HCT116 (cell line): ENCODE measurements around the gene PROK2. TPM values are rescaled to one million over a fixed set of nuclear protein-coding genes. Genes with fewer than 3 reads are reported as not detected.

ENCODE experiments used
- ATAC-seq: fragments of 200-7000 bp; cut with Tn5 transposase; 2 replicates; pipeline ENCODE4 v1.9.1; 2020; ENCODE audit warnings: mild to moderate bottlenecking, moderate library complexity
- BruUV-seq: library from RNA; stranded (reverse); fragments of 400-500 nt; replicated peaks from 2 replicates; lab custom pipeline; 2021; lab: Mats Ljungman, UMichigan
- CTCF ChIA-PET: fragments of 300-600 bp; sonication (Branson Sonifier 250); formaldehyde crosslinking; loops from one replicate; lab custom pipeline; 2021; ENCODE audit warnings: antibody characterized with exemption; lab: Charles Lee
- POLR2A ChIA-PET: fragments of 300-600, 350-600 bp; sonication (Branson Sonifier 250); formaldehyde crosslinking; loops from one replicate; lab custom pipeline; 2021; ENCODE audit warnings: antibody characterized with exemption; lab: Charles Lee
- RAD21 ChIA-PET, 2 experiments: fragments of 300-600 bp; sonication (Branson Sonifier 250); formaldehyde crosslinking; loops; one replicate each; lab custom pipeline; 2023; ENCODE audit warnings: low total read pairs in 2 of 2; ENCODE audit not compliant: uncharacterized antibody in 2 of 2, unreplicated experiment in 2 of 2, low non-redundant PET in 1 of 2; lab: Charles Lee
- DNase-seq: peaks from one replicate; pipeline ENCODE4 v3.0.0-alpha.2; 2010; ENCODE audit warnings: low read depth, low spot score
- H2AFZ ChIP-seq: fragments of 200-600 bp; shearing (Covaris generic), sonication (generic); 2 replicates; pipeline ENCODE4 v1.6.1; 2017; ENCODE audit warnings: low read depth, mixed run types, mixed read lengths, antibody characterized with exemption, low read length; ENCODE audit not compliant: poor library complexity, severe bottlenecking
- H3K27ac ChIP-seq: 2 replicates; pipeline ENCODE4 v1.5.1; 2012; ENCODE audit warnings: low read depth, low read length
- H3K27me3 ChIP-seq: fragments of 200-600 bp; sonication (generic); 2 replicates; pipeline ENCODE4 v1.6.1; 2016; ENCODE audit warnings: mixed run types, low read length, mixed read lengths; ENCODE audit not compliant: insufficient read depth
- H3K36me3 ChIP-seq, 2 experiments: fragments of 200-500 bp in 1 of 2; fragments of 200-600 bp in 1 of 2; sonication (Bioruptor generic) in 1 of 2; sonication (generic) in 1 of 2; 2 replicates each; pipeline versions ENCODE4 v1.5.1 to v1.6.1; 2014 to 2016; ENCODE audit warnings: low read length in 2 of 2, inconsistent platforms in 1 of 2, mixed read lengths in 1 of 2, mixed run types in 1 of 2; ENCODE audit not compliant: insufficient read depth in 2 of 2, control insufficient read depth in 1 of 2
- H3K4me1 ChIP-seq, 2 experiments: fragments of 200-600 bp in 1 of 2; sonication (generic) in 1 of 2; 2 replicates each; pipeline versions ENCODE4 v1.5.1 to v1.6.1; 2012 to 2017; ENCODE audit warnings: low read length in 2 of 2, inconsistent platforms in 1 of 2, mild to moderate bottlenecking in 1 of 2, mixed read lengths in 1 of 2, mixed run types in 1 of 2, moderate library complexity in 1 of 2; ENCODE audit not compliant: insufficient read depth in 2 of 2, control insufficient read depth in 1 of 2
- H3K4me2 ChIP-seq: fragments of 200-600 bp; sonication (generic); 2 replicates; pipeline ENCODE4 v1.6.1; 2017; ENCODE audit warnings: mixed run types, low read length, mixed read lengths
- H3K4me3 ChIP-seq, 2 experiments: fragments of 200-600 bp in 1 of 2; sonication (generic) in 1 of 2; replicated peaks in 1 of 2; 2 replicates each; pipeline ENCODE4 v1.5.1; 2011 to 2016; ENCODE audit warnings: low read length in 2 of 2, control low read depth in 1 of 2, low read depth in 1 of 2, mild to moderate bottlenecking in 1 of 2, mixed read lengths in 1 of 2, mixed run types in 1 of 2
- H3K79me2 ChIP-seq: fragments of 200-600 bp; sonication (generic); 2 replicates; pipeline ENCODE4 v1.6.1; 2017; ENCODE audit warnings: mild to moderate bottlenecking, mixed run types, low read length, moderate library complexity, mixed read lengths; ENCODE audit not compliant: insufficient read depth
- H3K9ac ChIP-seq: fragments of 200-600 bp; sonication (generic); 2 replicates; pipeline ENCODE4 v1.6.1; 2016; ENCODE audit warnings: low read length, mixed read lengths
- H3K9me2 ChIP-seq: fragments of 200-600 bp; sonication (generic), shearing (Covaris generic); 2 replicates; pipeline ENCODE4 v1.6.1; 2017; ENCODE audit warnings: mixed run types, mild to moderate bottlenecking, moderate library complexity; ENCODE audit not compliant: insufficient read depth
- H3K9me3 ChIP-seq, 2 experiments: fragments of 200-500 bp in 1 of 2; fragments of 200-600 bp in 1 of 2; sonication (Bioruptor generic) in 1 of 2; sonication (generic) in 1 of 2; 2 replicates each; pipeline ENCODE4 v1.6.1; 2014 to 2017; ENCODE audit warnings: low read length in 2 of 2, mixed read lengths in 2 of 2, inconsistent platforms in 1 of 2, low read depth in 1 of 2, mild to moderate bottlenecking in 1 of 2, mixed run types in 1 of 2, moderate library complexity in 1 of 2; ENCODE audit not compliant: control insufficient read depth in 1 of 2, insufficient read depth in 1 of 2
- H4K20me1 ChIP-seq: fragments of 200-600 bp; sonication (generic), shearing (Covaris generic); 2 replicates; pipeline ENCODE4 v1.6.1; 2017; ENCODE audit warnings: mixed run types, mild to moderate bottlenecking, moderate library complexity; ENCODE audit not compliant: insufficient read depth
- CBX3 ChIP-seq: IDR thresholded peaks from 2 replicates; pipeline ENCODE4 v1.6.1; 2012; ENCODE audit warnings: low read depth
- CEBPB ChIP-seq: IDR thresholded peaks from 2 replicates; pipeline ENCODE4 v1.6.1; 2012; ENCODE audit warnings: low read depth
- EGR1 ChIP-seq: IDR thresholded peaks from 2 replicates; pipeline ENCODE4 v1.6.1; 2012; ENCODE audit warnings: low read depth
- EZH2 ChIP-seq: fragments of 200-600 bp; sonication (generic); IDR thresholded peaks from 2 replicates; pipeline ENCODE4 v1.6.1; 2017; ENCODE audit warnings: antibody characterized with exemption, mixed run types
- EZH2phosphoT487 ChIP-seq: fragments of 200-600 bp; IDR thresholded peaks from 2 replicates; pipeline ENCODE4 v1.6.1; 2018; ENCODE audit warnings: antibody characterized with exemption, borderline replicate concordance
- FOSL1 ChIP-seq: IDR thresholded peaks from 2 replicates; pipeline ENCODE4 v1.6.1; 2012; ENCODE audit warnings: low read depth
- JUND ChIP-seq: IDR thresholded peaks from 2 replicates; pipeline ENCODE4 v1.6.1; 2012
- MAX ChIP-seq: IDR thresholded peaks from 2 replicates; pipeline ENCODE4 v1.6.1; 2012
- POLR2A ChIP-seq: IDR thresholded peaks from 2 replicates; pipeline ENCODE4 v1.7.0; 2011; ENCODE audit warnings: borderline replicate concordance; ENCODE audit not compliant: insufficient read depth, insufficient read length; ENCODE audit errors: extremely low read depth
- POLR2AphosphoS5 ChIP-seq: IDR thresholded peaks from 2 replicates; pipeline ENCODE4 v1.6.1; 2011; ENCODE audit warnings: mild to moderate bottlenecking, low read depth, low read length, moderate library complexity
- RAD21 ChIP-seq: IDR thresholded peaks from 2 replicates; pipeline ENCODE4 v1.6.1; 2012; ENCODE audit warnings: low read depth, mild to moderate bottlenecking
- REST ChIP-seq: IDR thresholded peaks from 2 replicates; pipeline ENCODE4 v1.6.1; 2012; ENCODE audit warnings: low read depth
- SIN3A ChIP-seq: IDR thresholded peaks from 2 replicates; pipeline ENCODE4 v1.6.1; 2012; ENCODE audit warnings: low read depth
- SRF ChIP-seq: IDR thresholded peaks from 2 replicates; pipeline ENCODE4 v1.6.1; 2012; ENCODE audit warnings: low read depth
- TCF7L2 ChIP-seq: IDR thresholded peaks from 2 replicates; pipeline ENCODE4 v1.7.0; 2011; ENCODE audit warnings: borderline replicate concordance, inconsistent platforms; ENCODE audit not compliant: insufficient read depth, insufficient read length; ENCODE audit errors: extremely low read depth
- YY1 ChIP-seq: IDR thresholded peaks from 2 replicates; pipeline ENCODE4 v1.6.1; 2011; ENCODE audit warnings: low read length, low read depth, moderate library complexity, mild to moderate bottlenecking; ENCODE audit not compliant: insufficient replicate concordance; ENCODE audit errors: extremely low read depth
- ZNF274 ChIP-seq: fragments of 200-500 bp; sonication (Bioruptor generic); IDR thresholded peaks from 2 replicates; pipeline ENCODE4 v1.6.1; 2014; ENCODE audit warnings: mild to moderate bottlenecking, low read depth, low read length, inconsistent platforms
- intact Hi-C: fragments of 100-400 bp; cut with micrococcal nuclease; formaldehyde crosslinking; loops from 2 replicates; pipeline ENCODE4 v1.10.0; 2022
- total RNA-seq: library from RNA; stranded (reverse); gene quantifications from one replicate; pipeline ENCODE4 v1.2.1, GENCODE V29; 2021; ENCODE audit not compliant: unreplicated experiment

PROK2 gene
- total RNA-seq, 1 experiment from 2014 or later, result not detected

GRCh38 chr3:71825551-71826283, 40.8 kb upstream of the PROK2 start:
- ChIA-PET POLR2A (no interaction called here), RAD21 (no interaction called here), CTCF (no interaction called here)
- Histone ChIP-seq H2AFZ (no peak overlapping the region), H3K4me1 (peaks cover 0 to 4% of the 10 kb centered on the region in 2 experiments; a peak in 1 of 4 replicates), H4K20me1 (no peaks in the 10 kb centered on the region), H3K9me3 (no peaks in the 10 kb centered on the region), H3K36me3 (no peaks in the 10 kb centered on the region), H3K9me2 (no peaks in the 10 kb centered on the region), H3K27me3 (0 out of 2 replicates have a peak, but pooled peaks cover 5% of the 10 kb centered on the region), H3K4me3 (no peak overlapping the region), H3K79me2 (no peaks in the 10 kb centered on the region), H3K9ac (no peak overlapping the region), H3K27ac (no peak overlapping the region), H3K4me2 (no peak overlapping the region)
- ATAC-seq (no peak), DNase-seq (no peak)
- TF ChIP-seq EZH2 (no peak), POLR2A (no peak), CBX3 (no peak), SIN3A (no peak), FOSL1 (no peak), EZH2phosphoT487 (no peak), MAX (no peak), RAD21 (no peak), SRF (no peak), POLR2AphosphoS5 (no peak)
- BruUV-seq, result no TSS peak
- intact Hi-C loops, result no loop called here

GRCh38 chr3:71821116-71821515, 36.2 kb upstream of the PROK2 start:
- H3K4me3 ChIP-seq, result no peak overlapping the region
- no peaks in the 10 kb centered on the region for H3K9me3 ChIP-seq
- H3K36me3 ChIP-seq, result no peaks in the 10 kb centered on the region
- CTCF ChIA-PET, result no interaction called here
- H2AFZ ChIP-seq, result no peak overlapping the region
- no peaks in the 10 kb centered on the region for H3K4me1 ChIP-seq
- no peak for DNase-seq
- no peak overlapping the region for H3K4me2 ChIP-seq
- H3K27ac ChIP-seq, result no peak overlapping the region
- no peak for ATAC-seq
- BruUV-seq, result no TSS peak
- no peaks in the 10 kb centered on the region for H3K79me2 ChIP-seq
- H3K9ac ChIP-seq, result no peak overlapping the region
- H3K9me2 ChIP-seq, result no peaks in the 10 kb centered on the region
- intact Hi-C loops, result no loop called here
- no peaks in the 10 kb centered on the region for H4K20me1 ChIP-seq
- RAD21 ChIA-PET, result no interaction called here
- POLR2A ChIA-PET, result no interaction called here
- H3K27me3 ChIP-seq, result no peaks in the 10 kb centered on the region
- TF ChIP-seq CEBPB (no peak), EGR1 (no peak), RAD21 (no peak), TCF7L2 (no peak), SIN3A (no peak), ZNF274 (no peak), JUND (no peak), EZH2 (no peak), YY1 (no peak), REST (no peak), MAX (no peak)
